Neuronal stem cell (in vitro differentiated cells): ENCODE measurements around the gene PTCRA.

ENCODE experiments used
- DNase-seq: peaks from one replicate; pipeline ENCODE4 v3.0.0-alpha.2; 2013; ENCODE audit warnings: low spot score
- H2AFZ ChIP-seq: one replicate; pipeline ENCODE4 v1.6.1; 2013; ENCODE audit warnings: mild to moderate bottlenecking, low read length, inconsistent platforms
- H2AK5ac ChIP-seq: 2 replicates; pipeline ENCODE4 v1.6.1; 2013; ENCODE audit warnings: low read depth, mild to moderate bottlenecking, inconsistent platforms, low read length, moderate library complexity, mixed read lengths
- H2BK120ac ChIP-seq: 2 replicates; pipeline ENCODE4 v1.6.1; 2013; ENCODE audit warnings: low read depth, mild to moderate bottlenecking, inconsistent platforms, low read length, moderate library complexity, mixed read lengths
- H2BK12ac ChIP-seq: one replicate; pipeline ENCODE4 v1.6.1; 2013; ENCODE audit warnings: low read length, inconsistent platforms
- H2BK15ac ChIP-seq: 2 replicates; pipeline ENCODE4 v1.6.1; 2013; ENCODE audit warnings: mild to moderate bottlenecking, low read length, inconsistent platforms, mixed read lengths
- H2BK5ac ChIP-seq: one replicate; pipeline ENCODE4 v1.6.1; 2013; ENCODE audit warnings: inconsistent platforms, mild to moderate bottlenecking, low read length, moderate library complexity
- H3K14ac ChIP-seq: one replicate; pipeline ENCODE4 v1.6.1; 2013; ENCODE audit warnings: low read length, inconsistent platforms
- H3K18ac ChIP-seq: 2 replicates; pipeline ENCODE4 v1.6.1; 2013; ENCODE audit warnings: low read length, inconsistent platforms
- H3K23ac ChIP-seq: 2 replicates; pipeline ENCODE4 v1.6.1; 2013; ENCODE audit warnings: low read depth, mild to moderate bottlenecking, mixed read lengths, low read length, inconsistent platforms; ENCODE audit not compliant: poor library complexity
- H3K27ac ChIP-seq: replicated peaks from 3 replicates; pipeline ENCODE4 v1.5.1; 2013; ENCODE audit warnings: low read length, inconsistent platforms
- H3K27me3 ChIP-seq, 3 experiments: 2 replicates each; pipeline ENCODE4 v1.6.1; 2013; ENCODE audit warnings: low read length in 3 of 3, mild to moderate bottlenecking in 2 of 3, inconsistent platforms in 1 of 3, low read depth in 1 of 3, mixed read lengths in 1 of 3, moderate library complexity in 1 of 3; ENCODE audit not compliant: control insufficient read depth in 3 of 3, insufficient read depth in 3 of 3
- H3K36me3 ChIP-seq, 2 donors: replicated peaks in 1 of 2; 2 replicates each; pipeline ENCODE4 v1.6.1; 2013; ENCODE audit warnings: low read length in 2 of 2; ENCODE audit not compliant: control insufficient read depth in 2 of 2, insufficient read depth in 2 of 2
- H3K4ac ChIP-seq: 2 replicates; pipeline ENCODE4 v1.6.1; 2013; ENCODE audit warnings: inconsistent platforms, mild to moderate bottlenecking, low read length, moderate library complexity
- H3K4me1 ChIP-seq, 2 donors: 1 replicate in 1 of 2; 2 replicates in 1 of 2; pipeline ENCODE4 v1.6.1; 2013; ENCODE audit warnings: low read length in 2 of 2, low read depth in 1 of 2; ENCODE audit not compliant: control insufficient read depth in 2 of 2, insufficient read depth in 1 of 2
- H3K4me2 ChIP-seq: one replicate; pipeline ENCODE4 v1.6.1; 2013; ENCODE audit warnings: mild to moderate bottlenecking, low read length, inconsistent platforms; ENCODE audit not compliant: insufficient read depth, poor library complexity, severe bottlenecking
- H3K4me3 ChIP-seq, 2 donors: 2 replicates each; pipeline ENCODE4 v1.5.1; 2013; ENCODE audit warnings: low read length in 2 of 2, mild to moderate bottlenecking in 2 of 2, inconsistent platforms in 1 of 2, moderate library complexity in 1 of 2
- H3K79me1 ChIP-seq: one replicate; pipeline ENCODE4 v1.6.1; 2013; ENCODE audit warnings: low read depth, mild to moderate bottlenecking, inconsistent platforms, low read length, moderate library complexity
- H3K9ac ChIP-seq: one replicate; pipeline ENCODE4 v1.6.1; 2013; ENCODE audit warnings: mild to moderate bottlenecking, low read depth, low read length, inconsistent platforms; ENCODE audit not compliant: poor library complexity
- H3K9me3 ChIP-seq, 2 donors: replicated peaks in 1 of 2; 2 replicates each; pipeline versions ENCODE3 to v1.6.1; 2013; ENCODE audit warnings: low read length in 2 of 2, mild to moderate bottlenecking in 2 of 2, inconsistent platforms in 1 of 2, low read depth in 1 of 2, mixed read lengths in 1 of 2, moderate library complexity in 1 of 2; ENCODE audit not compliant: control insufficient read depth in 2 of 2, insufficient read depth in 1 of 2
- H4K8ac ChIP-seq: one replicate; pipeline ENCODE4 v1.6.1; 2013; ENCODE audit warnings: low read depth, mild to moderate bottlenecking, inconsistent platforms, low read length, moderate library complexity
- H4K91ac ChIP-seq: one replicate; pipeline ENCODE4 v1.6.1; 2013; ENCODE audit warnings: low read length, low read depth, mild to moderate bottlenecking, inconsistent platforms; ENCODE audit not compliant: poor library complexity
- WGBS, 2 donors: extraction: QIAGEN DNeasy Blood & Tissue Kit; methylation state at CpG; one replicate each; pipeline ENCODE4 v1.1.7; 2013; ENCODE audit warnings: missing lambda C conversion rate in 2 of 2, mixed read lengths in 1 of 2; ENCODE audit not compliant: insufficient read length in 2 of 2, insufficient replicate concordance in 1 of 2; ENCODE audit errors: extremely low coverage in 2 of 2; 5-methylcytosine and 5-hydroxymethylcytosine counted together

Gene PTCRA

GRCh38 chr6:42935322-42935721 is 19.5 kb downstream of the PTCRA start:
- Histone ChIP-seq H2AK5ac (no peak overlapping the region), H2BK120ac (no peak overlapping the region), H3K9ac (no peak overlapping the region), H3K23ac (no peak overlapping the region), H3K4me1 (peaks cover 0 to 2% of the 10 kb centered on the region in 2 donors), H3K18ac (no peak overlapping the region), H3K4me2 (no peak overlapping the region), H4K91ac (no peak overlapping the region), H3K4ac (no peak overlapping the region), H3K27ac (no peak overlapping the region), H3K36me3 (peaks cover 50 to 90% of the 10 kb centered on the region in 2 donors), H2BK12ac (no peak overlapping the region), H3K4me3 (peak overlapping the region in 1 of 2 donors; percentile 37), H3K79me1 (peaks cover 11% of the 10 kb centered on the region), H2BK5ac (no peak overlapping the region), H2BK15ac (no peak overlapping the region), H3K9me3 (peaks cover 0 to 3% of the 10 kb centered on the region in 2 donors), H3K27me3 (no peaks in the 10 kb centered on the region), H4K8ac (no peak overlapping the region), H2AFZ (no peak overlapping the region), H3K14ac (no peak overlapping the region)
- no CpG with 5 or more reads among the region's 7 CpGs for WGBS, 2 donors
- DNase-seq: no peak

- H3K4me1 ChIP-seq: no peaks in the 10 kb centered on the region
- H3K4ac ChIP-seq: no peak overlapping the region
- no peak overlapping the region for H3K27ac ChIP-seq
- no peak overlapping the region for H2AFZ ChIP-seq
- peaks cover 14% of the 10 kb centered on the region for H3K79me1 ChIP-seq
- no peak overlapping the region for H2BK12ac ChIP-seq
- no peak for DNase-seq
- peaks cover 55 to 95% of the 10 kb centered on the region in 2 donors for H3K36me3 ChIP-seq
- no peak overlapping the region for H4K8ac ChIP-seq
- H2BK5ac ChIP-seq: no peak overlapping the region
- no peak overlapping the region for H3K18ac ChIP-seq
- peaks cover 0 to 3% of the 10 kb centered on the region in 2 donors for H3K9me3 ChIP-seq
- WGBS, 2 donors: no CpG with 5 or more reads among the region's 11 CpGs
- H2BK15ac ChIP-seq: no peak overlapping the region
- H3K4me3 ChIP-seq: no peak overlapping the region
- H2BK120ac ChIP-seq: no peak overlapping the region
- no peak overlapping the region for H3K14ac ChIP-seq
- H3K27me3 ChIP-seq: no peaks in the 10 kb centered on the region
- no peak overlapping the region for H2AK5ac ChIP-seq
- H3K9ac ChIP-seq: no peak overlapping the region
- no peak overlapping the region for H4K91ac ChIP-seq
- H3K4me2 ChIP-seq: no peak overlapping the region
- H3K23ac ChIP-seq: no peak overlapping the region
Measured at GRCh38 chr6:42936398-42936797, 20.5 kb downstream of the PTCRA start.

- Histone ChIP-seq H3K4me1 (no peaks in the 10 kb centered on the region), H3K9me3 (peaks cover 0 to 3% of the 10 kb centered on the region in 2 donors), H3K27ac (no peak overlapping the region), H3K4me3 (no peak overlapping the region), H3K9ac (no peak overlapping the region), H3K14ac (no peak overlapping the region), H2BK15ac (no peak overlapping the region), H4K91ac (no peak overlapping the region), H3K27me3 (no peaks in the 10 kb centered on the region), H3K36me3 (peaks cover 54 to 97% of the 10 kb centered on the region in 2 donors), H3K18ac (no peak overlapping the region), H2BK120ac (no peak overlapping the region), H2BK5ac (no peak overlapping the region), H3K4ac (no peak overlapping the region), H3K23ac (no peak overlapping the region), H2AFZ (no peak overlapping the region), H2BK12ac (no peak overlapping the region), H2AK5ac (no peak overlapping the region), H4K8ac (no peak overlapping the region), H3K79me1 (peaks cover 14% of the 10 kb centered on the region), H3K4me2 (no peak overlapping the region)
- WGBS, 2 donors: no CpG with 5 or more reads among the region's 13 CpGs
- no peak for DNase-seq
Measured at GRCh38 chr6:42937548-42938427, 21.9 kb downstream of the PTCRA start.

- no peaks in the 10 kb centered on the region for H3K27me3 ChIP-seq
- peaks cover 0 to 3% of the 10 kb centered on the region in 2 donors for H3K9me3 ChIP-seq
- H3K4me2 ChIP-seq: no peak overlapping the region
- H4K91ac ChIP-seq: no peak overlapping the region
- no peak overlapping the region for H2BK120ac ChIP-seq
- H4K8ac ChIP-seq: no peak overlapping the region
- H2AK5ac ChIP-seq: no peak overlapping the region
- no peak overlapping the region for H2BK5ac ChIP-seq
- H3K4me1 ChIP-seq: no peaks in the 10 kb centered on the region
- no peak overlapping the region for H3K27ac ChIP-seq
- no peak overlapping the region for H3K23ac ChIP-seq
- H2BK15ac ChIP-seq: no peak overlapping the region
- no peak overlapping the region for H2BK12ac ChIP-seq
- H3K9ac ChIP-seq: no peak overlapping the region
- no peak overlapping the region for H3K4ac ChIP-seq
- H2AFZ ChIP-seq: no peak overlapping the region
- no peak overlapping the region for H3K4me3 ChIP-seq
- peaks cover 10% of the 10 kb centered on the region for H3K79me1 ChIP-seq
- H3K18ac ChIP-seq: no peak overlapping the region
- peaks cover 51 to 96% of the 10 kb centered on the region in 2 donors for H3K36me3 ChIP-seq
- no peak overlapping the region for H3K14ac ChIP-seq
- no peak for DNase-seq
- no CpG with 5 or more reads among the region's 5 CpGs for WGBS, 2 donors
Measured at GRCh38 chr6:42938428-42938796, 22.6 kb downstream of the PTCRA start.
